ENCODE results near the gene ANO1. TPM values are rescaled to one million over a fixed set of nuclear protein-coding genes. Genes with fewer than 3 reads are reported as not detected.

ANO1 gene
- total RNA-seq, 1 experiment from 2014 or later = 41.7 TPM

- H3K9ac ChIP-seq (ENCODE audit: low read length) = no peak overlapping the region
- ChIA-PET CTCF (no interaction called here), RAD21 (ENCODE audit: low non-redundant PET in 1 of 2, low total read pairs in 2 of 2, uncharacterized antibody in 2 of 2, unreplicated experiment in 2 of 2) (interaction anchor here in 1 of 2 experiments (0.6 kb wide), 1 partner anchor 17 kb away, joined by 3 read pairs; no protein-coding TSS in a partner anchor), POLR2A (no interaction called here)
- no TSS peak for BruUV-seq (replicated peaks)
- no peaks in the 10 kb centered on the region for H3K9me2 ChIP-seq (ENCODE audit: insufficient read depth)
- no peaks in the 10 kb centered on the region for H3K36me3 ChIP-seq (ENCODE audit: control insufficient read depth in 1 of 2, insufficient read depth in 2 of 2, low read length in 2 of 2)
- no peak overlapping the region for H3K4me2 ChIP-seq (ENCODE audit: low read length)
- no peak overlapping the region for H2AFZ ChIP-seq (ENCODE audit: low read depth, low read length, poor library complexity, severe bottlenecking)
- no peaks in the 10 kb centered on the region for H3K9me3 ChIP-seq (ENCODE audit: control insufficient read depth in 1 of 2, insufficient read depth in 1 of 2, low read depth in 1 of 2, low read length in 2 of 2)
- TF ChIP-seq JUND (IDR thresholded peaks at IDR 0.05) (no peak), MAX (IDR thresholded peaks at IDR 0.05) (no peak), RAD21 (IDR thresholded peaks at IDR 0.05; ENCODE audit: low read depth) (no peak), EZH2phosphoT487 (IDR thresholded peaks at IDR 0.05; ENCODE audit: borderline replicate concordance) (no peak), CBX3 (IDR thresholded peaks at IDR 0.05; ENCODE audit: low read depth) (no peak), SRF (IDR thresholded peaks at IDR 0.05; ENCODE audit: low read depth) (no peak), REST (IDR thresholded peaks at IDR 0.05; ENCODE audit: low read depth) (no peak), CEBPB (IDR thresholded peaks at IDR 0.05; ENCODE audit: low read depth) (no peak), SIN3A (IDR thresholded peaks at IDR 0.05; ENCODE audit: low read depth) (no peak), ELF1 (IDR thresholded peaks at IDR 0.05; ENCODE audit: borderline replicate concordance, low read depth) (no peak), POLR2AphosphoS5 (IDR thresholded peaks at IDR 0.05; ENCODE audit: low read depth, low read length) (no peak), TCF7L2 (IDR thresholded peaks at IDR 0.05; ENCODE audit: borderline replicate concordance, extremely low read depth, insufficient read depth, insufficient read length) (no peak), SP1 (IDR thresholded peaks at IDR 0.05; ENCODE audit: low read depth) (no peak), ATF3 (IDR thresholded peaks at IDR 0.05) (no peak)
- intact Hi-C loops (cut with micrococcal nuclease) = loop anchor here (5.0 kb wide), 1 partner anchor 119 kb away; no protein-coding TSS in a partner anchor
- H3K4me3 ChIP-seq (replicated peaks in 1 of 2; ENCODE audit: low read depth in 1 of 2, low read length in 2 of 2) = no peak overlapping the region
- no peaks in the 10 kb centered on the region for H3K79me2 ChIP-seq (ENCODE audit: insufficient read depth, low read length)
- ATAC-seq = no peak
- no peaks in the 10 kb centered on the region for H4K20me1 ChIP-seq (ENCODE audit: insufficient read depth)
- no peak for DNase-seq (ENCODE audit: low read depth, low spot score)
- no peak overlapping the region for H3K27ac ChIP-seq (ENCODE audit: low read depth, low read length)
- H3K27me3 ChIP-seq (ENCODE audit: insufficient read depth, low read length) = no peaks in the 10 kb centered on the region
- peaks cover 41 to 55% of the 10 kb centered on the region in 2 experiments for H3K4me1 ChIP-seq (ENCODE audit: control insufficient read depth in 1 of 2, insufficient read depth in 2 of 2, low read length in 2 of 2)
These were observed 11.5 kb upstream of the ANO1 start for GRCh38 chr11:70066628-70067027.

All from HCT116 (cell line).